Natural killer cell treated with Interleukin-12 subunit alpha and Interleukin-12 subunit beta and Interleukin-15 and Interleukin-18, amount 100 ng/mL, for 72 hours (primary cell): Measurements from ENCODE around the gene ANKRD33. TPM values are rescaled to one million over a fixed set of nuclear protein-coding genes. Genes with fewer than 3 reads are reported as not detected.

ENCODE experiments used
- ATAC-seq, 2 donors: fragments of 150-1000 bp; cut with Tn5 transposase in 1 of 2; sonication (Bioruptor Pico), chemical (Tn5 transposase) in 1 of 2; 2 replicates each; pipeline ENCODE4 v1.10.0; 2021
- DNase-seq: peaks from one replicate; pipeline ENCODE4 v3.0.0; 2022; ENCODE audit warnings: low spot score
- H3K27ac Mint-ChIP-seq, 2 donors: 1 replicate in 1 of 2; 2 replicates in 1 of 2; pipeline ENCODE4 v1.8.0; 2022; ENCODE audit warnings: mixed read lengths in 2 of 2, mild to moderate bottlenecking in 1 of 2, moderate library complexity in 1 of 2
- H3K27me3 Mint-ChIP-seq, 2 donors: 1 replicate in 1 of 2; 2 replicates in 1 of 2; pipeline ENCODE4 v1.8.0; 2022; ENCODE audit warnings: mixed read lengths in 2 of 2
- H3K36me3 Mint-ChIP-seq: one replicate; pipeline ENCODE4 v1.8.0; 2022; ENCODE audit warnings: mixed read lengths
- H3K4me1 Mint-ChIP-seq, 2 donors: 1 replicate in 1 of 2; 2 replicates in 1 of 2; pipeline ENCODE4 v1.8.0; 2022; ENCODE audit warnings: low read depth in 2 of 2, mixed read lengths in 2 of 2, mild to moderate bottlenecking in 1 of 2
- H3K4me3 Mint-ChIP-seq: one replicate; pipeline ENCODE4 v1.8.0; 2022; ENCODE audit warnings: mixed read lengths
- H3K9me3 Mint-ChIP-seq: 2 replicates; pipeline ENCODE4 v1.8.0; 2022; ENCODE audit warnings: mixed read lengths
- total RNA-seq, 2 donors: library from RNA; stranded (reverse); gene quantifications; one replicate each; pipeline ENCODE4 v1.2.3, GENCODE V29; 2022

Gene ANKRD33
- total RNA-seq, 2 donors from 2014 or later, result not detected

- ATAC-seq, result no peak
- no peaks in the 10 kb centered on the region for H3K9me3 Mint-ChIP-seq
- H3K4me3 Mint-ChIP-seq, result no peak overlapping the region
- H3K36me3 Mint-ChIP-seq, result no peaks in the 10 kb centered on the region
- peaks cover 0 to 3% of the 10 kb centered on the region in 2 donors for H3K4me1 Mint-ChIP-seq
- DNase-seq, result no peak
- no peak overlapping the region for H3K27ac Mint-ChIP-seq
- H3K27me3 Mint-ChIP-seq, result peaks cover 3 to 7% of the 10 kb centered on the region in 2 donors
Observed at GRCh38 chr12:51893786-51894185, 5.9 kb downstream of the ANKRD33 start.

GRCh38 chr12:51895378-51896135, 7.7 kb downstream of the ANKRD33 start:
- Mint-ChIP-seq H3K4me3 (no peak overlapping the region), H3K27ac (no peak overlapping the region), H3K36me3 (no peaks in the 10 kb centered on the region), H3K27me3 (peaks cover 3 to 7% of the 10 kb centered on the region in 2 donors), H3K9me3 (no peaks in the 10 kb centered on the region), H3K4me1 (peaks cover 0 to 3% of the 10 kb centered on the region in 2 donors)
- DNase-seq, result peak; percentile 28
- ATAC-seq, result peak; percentile 28 to 31

GRCh38 chr12:51896236-51896635, 8.3 kb downstream of the ANKRD33 start:
- Mint-ChIP-seq H3K9me3 (no peaks in the 10 kb centered on the region), H3K4me1 (peaks cover 0 to 3% of the 10 kb centered on the region in 2 donors), H3K27me3 (peaks cover 3 to 7% of the 10 kb centered on the region in 2 donors), H3K4me3 (no peak overlapping the region), H3K36me3 (no peaks in the 10 kb centered on the region), H3K27ac (no peak overlapping the region)
- DNase-seq (no peak), ATAC-seq (peak; percentile 35 to 41)

GRCh38 chr12:51897181-51897580, 9.3 kb downstream of the ANKRD33 start:
- Mint-ChIP-seq H3K4me3 (no peak overlapping the region), H3K4me1 (peaks cover 0 to 3% of the 10 kb centered on the region in 2 donors), H3K27ac (no peak overlapping the region), H3K27me3 (peaks cover 7% of the 10 kb centered on the region in 2 donors), H3K9me3 (no peaks in the 10 kb centered on the region), H3K36me3 (no peaks in the 10 kb centered on the region)
- no peak for DNase-seq
- no peak for ATAC-seq

- Mint-ChIP-seq H3K27me3 (peaks cover 0 to 7% of the 10 kb centered on the region in 2 donors), H3K36me3 (no peaks in the 10 kb centered on the region), H3K4me3 (no peak overlapping the region), H3K9me3 (no peaks in the 10 kb centered on the region), H3K4me1 (peaks cover 0 to 3% of the 10 kb centered on the region in 2 donors), H3K27ac (no peak overlapping the region)
- ATAC-seq, result no peak
- DNase-seq, result no peak
Observed at GRCh38 chr12:51898506-51898905, 10.6 kb downstream of the ANKRD33 start.

GRCh38 chr12:51898937-51899336, 11.0 kb downstream of the ANKRD33 start:
- ATAC-seq, result no peak
- no peak overlapping the region for H3K27ac Mint-ChIP-seq

GRCh38 chr12:51900323-51900889, 12.5 kb downstream of the ANKRD33 start:
- no peaks in the 10 kb centered on the region for H3K36me3 Mint-ChIP-seq
- DNase-seq, result no peak
- no peak overlapping the region for H3K27ac Mint-ChIP-seq
- H3K9me3 Mint-ChIP-seq, result no peaks in the 10 kb centered on the region
- H3K4me1 Mint-ChIP-seq, result peaks cover 0 to 3% of the 10 kb centered on the region in 2 donors
- H3K4me3 Mint-ChIP-seq, result no peak overlapping the region
- H3K27me3 Mint-ChIP-seq, result peaks cover 0 to 10% of the 10 kb centered on the region in 2 donors
- no peak for ATAC-seq

More at GRCh38 chr12:51898937-51899336, 11.0 kb downstream of the ANKRD33 start:
- Mint-ChIP-seq H3K4me3 (no peak overlapping the region), H3K27me3 (peaks cover 0 to 7% of the 10 kb centered on the region in 2 donors), H3K4me1 (peaks cover 0 to 3% of the 10 kb centered on the region in 2 donors), H3K9me3 (no peaks in the 10 kb centered on the region), H3K36me3 (no peaks in the 10 kb centered on the region)
- DNase-seq, result no peak

GRCh38 chr12:51901121-51901817, 13.4 kb downstream of the ANKRD33 start:
- no peaks in the 10 kb centered on the region for H3K9me3 Mint-ChIP-seq
- no peak for DNase-seq
- no peak overlapping the region for H3K4me3 Mint-ChIP-seq
- peak in 1 of 2 donors; percentile 21 for ATAC-seq
- H3K36me3 Mint-ChIP-seq, result no peaks in the 10 kb centered on the region
- H3K27ac Mint-ChIP-seq, result no peak overlapping the region
- peaks cover 0 to 5% of the 10 kb centered on the region in 2 donors for H3K4me1 Mint-ChIP-seq
- peaks cover 6 to 15% of the 10 kb centered on the region in 2 donors for H3K27me3 Mint-ChIP-seq

- H3K9me3 Mint-ChIP-seq, result no peaks in the 10 kb centered on the region
Observed at GRCh38 chr12:51901881-51902280, 14.0 kb downstream of the ANKRD33 start.

GRCh38 chr12:51904951-51905470, 17.1 kb downstream of the ANKRD33 start:
- peaks cover 0 to 2% of the 10 kb centered on the region in 2 donors for H3K4me1 Mint-ChIP-seq
- H3K36me3 Mint-ChIP-seq, result no peaks in the 10 kb centered on the region
- H3K9me3 Mint-ChIP-seq, result no peaks in the 10 kb centered on the region
- ATAC-seq (no peak), DNase-seq (no peak)
- peaks cover 25 to 30% of the 10 kb centered on the region in 2 donors for H3K27me3 Mint-ChIP-seq
- no peak overlapping the region for H3K27ac Mint-ChIP-seq
- H3K4me3 Mint-ChIP-seq, result no peak overlapping the region

More at GRCh38 chr12:51901881-51902280, 14.0 kb downstream of the ANKRD33 start:
- H3K4me3 Mint-ChIP-seq, result no peak overlapping the region
- H3K4me1 Mint-ChIP-seq, result peaks cover 0 to 5% of the 10 kb centered on the region in 2 donors
- ATAC-seq (no peak), DNase-seq (no peak)
- no peak overlapping the region for H3K27ac Mint-ChIP-seq
- no peaks in the 10 kb centered on the region for H3K36me3 Mint-ChIP-seq
- H3K27me3 Mint-ChIP-seq, result peaks cover 7 to 17% of the 10 kb centered on the region in 2 donors

GRCh38 chr12:51905471-51906429, 17.8 kb downstream of the ANKRD33 start:
- DNase-seq, result no peak
- H3K27me3 Mint-ChIP-seq, result peaks cover 25 to 31% of the 10 kb centered on the region in 2 donors
- no peak overlapping the region for H3K4me3 Mint-ChIP-seq
- ATAC-seq, result no peak
- H3K4me1 Mint-ChIP-seq, result peaks cover 0 to 2% of the 10 kb centered on the region in 2 donors
- no peaks in the 10 kb centered on the region for H3K36me3 Mint-ChIP-seq
- H3K9me3 Mint-ChIP-seq, result no peaks in the 10 kb centered on the region
- H3K27ac Mint-ChIP-seq, result no peak overlapping the region

- H3K4me3 Mint-ChIP-seq, result no peak overlapping the region
- ATAC-seq (peak in 1 of 2 donors; percentile 8), DNase-seq (no peak)
- no peak overlapping the region for H3K27ac Mint-ChIP-seq
- H3K36me3 Mint-ChIP-seq, result no peaks in the 10 kb centered on the region
- H3K4me1 Mint-ChIP-seq, result peaks cover 0 to 2% of the 10 kb centered on the region in 2 donors
- no peaks in the 10 kb centered on the region for H3K9me3 Mint-ChIP-seq
- peaks cover 23 to 31% of the 10 kb centered on the region in 2 donors for H3K27me3 Mint-ChIP-seq
Observed at GRCh38 chr12:51906430-51907082, 18.7 kb downstream of the ANKRD33 start.
